Lung (tissue), 12 donors: ENCODE measurements around the gene TANGO6. TPM values are rescaled to one million over a fixed set of nuclear protein-coding genes. Genes with fewer than 3 reads are reported as not detected.

Experiments used
- ATAC-seq: fragments of 200-7000 bp; cut with Tn5 transposase; one replicate; pipeline ENCODE4 v1.9.1; 2020; ENCODE audit warnings: moderate number of reproducible peaks; ENCODE audit not compliant: insufficient read depth, low FRiP score
- DNase-seq, 3 donors: peaks; one replicate each; pipeline ENCODE4 v3.0.0-alpha.2; 2013 to 2017
- H3K27ac ChIP-seq, 2 donors: one replicate each; pipeline ENCODE4 v1.5.1; 2013; ENCODE audit warnings: mild to moderate bottlenecking in 2 of 2, moderate library complexity in 2 of 2, control low read depth in 1 of 2, inconsistent platforms in 1 of 2, low read depth in 1 of 2, low read length in 1 of 2
- H3K27me3 ChIP-seq, 3 donors: one replicate each; pipeline ENCODE4 v1.5.1; 2013; ENCODE audit warnings: low read length in 2 of 3; ENCODE audit not compliant: control insufficient read depth in 3 of 3, insufficient read depth in 3 of 3
- H3K36me3 ChIP-seq, 4 donors: one replicate each; pipeline ENCODE4 v1.5.1; 2013; ENCODE audit warnings: low read length in 4 of 4, mild to moderate bottlenecking in 1 of 4, moderate library complexity in 1 of 4; ENCODE audit not compliant: control insufficient read depth in 4 of 4, insufficient read depth in 4 of 4
- H3K4me1 ChIP-seq, 5 donors: one replicate each; pipeline ENCODE4 v1.5.1; 2013; ENCODE audit warnings: low read length in 5 of 5, mild to moderate bottlenecking in 2 of 5, moderate library complexity in 1 of 5; ENCODE audit not compliant: control insufficient read depth in 5 of 5, insufficient read depth in 5 of 5
- H3K4me3 ChIP-seq: one replicate; pipeline ENCODE4 v1.5.1; 2013; ENCODE audit warnings: mild to moderate bottlenecking, control low read depth, moderate library complexity
- H3K9ac ChIP-seq, 2 donors: one replicate each; pipeline ENCODE4 v1.5.1; 2013; ENCODE audit warnings: low read length in 2 of 2, control low read depth in 1 of 2; ENCODE audit not compliant: insufficient read depth in 1 of 2
- H3K9me3 ChIP-seq, 4 donors: one replicate each; pipeline ENCODE4 v1.5.1; 2013; ENCODE audit warnings: low read length in 3 of 4, mild to moderate bottlenecking in 1 of 4, moderate library complexity in 1 of 4; ENCODE audit not compliant: control insufficient read depth in 4 of 4, insufficient read depth in 3 of 4
- WGBS, 2 donors: extraction: QIAGEN DNeasy Blood & Tissue Kit; methylation state at CpG; one replicate each; pipeline ENCODE4 v1.1.7; 2013; 5-methylcytosine and 5-hydroxymethylcytosine counted together
- polyA plus RNA-seq, 2 donors: library from polyadenylated mRNA; stranded (reverse); fragments of 200-250 nt; gene quantifications; one replicate each; pipeline ENCODE4 v1.2.1, GENCODE V29; 2013
- total RNA-seq, 2 donors: library from RNA; depleted of rRNA in 1 of 2; stranded (reverse); fragments of >200 nt in 1 of 2; gene quantifications; one replicate each; pipeline ENCODE4 v1.2.1, GENCODE V29; 2014 to 2021
- TF ChIP-seq, protein P1 (sequence below): IDR thresholded peaks from 2 replicates; pipeline ENCODE4 v1.5.1; 2012; ENCODE audit warnings: mild to moderate bottlenecking; ENCODE audit errors: control extremely low read depth, extremely low read depth
- donor health status: control.
- donor health status: control.
- donor health status: Bipolar disorder and iron deficiency.
- donor health status: healthy.
- donor health status: DM: yes; HTN: yes; CAD: no.

Gene TANGO6
- total and polyA plus RNA-seq, 4 donors: 2.3 to 19.3 (median 11.9) TPM

DNA sequence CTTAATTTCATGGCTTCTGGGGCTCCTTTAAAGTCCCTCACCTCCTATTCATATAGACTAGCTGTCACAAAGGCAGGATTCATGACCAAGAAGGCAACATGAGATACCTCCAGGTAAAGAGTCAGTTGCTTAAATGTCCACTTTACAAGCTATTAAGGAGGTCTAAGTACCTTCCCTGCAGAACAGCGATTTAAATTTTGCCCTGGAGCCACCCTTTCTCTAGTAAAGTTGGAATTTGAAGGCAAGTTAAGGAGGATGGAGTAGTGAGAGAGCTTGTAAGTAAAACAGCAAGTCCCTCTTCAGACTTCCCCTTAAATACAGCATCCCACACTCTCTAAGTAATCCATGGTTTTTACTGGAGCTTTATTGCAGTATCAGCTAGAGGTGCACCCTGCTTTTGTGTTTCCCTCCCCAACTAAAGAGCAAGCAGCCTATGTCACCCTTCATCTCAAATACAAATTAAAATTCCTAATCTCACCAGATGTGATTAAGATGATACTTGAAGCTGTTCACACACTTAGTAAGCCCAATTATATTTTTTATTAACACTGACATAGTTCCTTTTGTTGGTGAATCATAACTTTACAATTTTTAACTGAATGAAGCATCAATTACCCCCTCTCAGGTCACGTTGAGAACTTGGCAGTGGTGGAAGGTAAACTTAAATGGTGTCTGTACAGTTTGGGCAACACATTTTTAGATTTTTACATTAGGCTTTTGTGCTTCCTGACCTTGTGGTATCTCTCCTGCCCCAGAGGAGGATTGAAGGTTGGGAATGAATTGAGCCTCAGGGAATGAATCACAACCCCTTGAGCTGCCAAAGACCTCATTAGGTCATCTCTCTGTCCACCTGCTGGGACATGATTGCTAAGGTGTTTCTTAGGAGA, 108.9 kb downstream of the TANGO6 start:
- H3K9ac ChIP-seq: no peak overlapping the region
- TF ChIP-seq, protein P1, sequence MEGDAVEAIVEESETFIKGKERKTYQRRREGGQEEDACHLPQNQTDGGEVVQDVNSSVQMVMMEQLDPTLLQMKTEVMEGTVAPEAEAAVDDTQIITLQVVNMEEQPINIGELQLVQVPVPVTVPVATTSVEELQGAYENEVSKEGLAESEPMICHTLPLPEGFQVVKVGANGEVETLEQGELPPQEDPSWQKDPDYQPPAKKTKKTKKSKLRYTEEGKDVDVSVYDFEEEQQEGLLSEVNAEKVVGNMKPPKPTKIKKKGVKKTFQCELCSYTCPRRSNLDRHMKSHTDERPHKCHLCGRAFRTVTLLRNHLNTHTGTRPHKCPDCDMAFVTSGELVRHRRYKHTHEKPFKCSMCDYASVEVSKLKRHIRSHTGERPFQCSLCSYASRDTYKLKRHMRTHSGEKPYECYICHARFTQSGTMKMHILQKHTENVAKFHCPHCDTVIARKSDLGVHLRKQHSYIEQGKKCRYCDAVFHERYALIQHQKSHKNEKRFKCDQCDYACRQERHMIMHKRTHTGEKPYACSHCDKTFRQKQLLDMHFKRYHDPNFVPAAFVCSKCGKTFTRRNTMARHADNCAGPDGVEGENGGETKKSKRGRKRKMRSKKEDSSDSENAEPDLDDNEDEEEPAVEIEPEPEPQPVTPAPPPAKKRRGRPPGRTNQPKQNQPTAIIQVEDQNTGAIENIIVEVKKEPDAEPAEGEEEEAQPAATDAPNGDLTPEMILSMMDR: no peak
- no peak for DNase-seq
- H3K36me3 ChIP-seq: peaks cover 0 to 2% (median 0%) of the 10 kb centered on the region in 4 donors
- H3K27ac ChIP-seq: no peak overlapping the region
- ATAC-seq: peak; percentile 19
- no peaks in the 10 kb centered on the region for H3K9me3 ChIP-seq
- H3K27me3 ChIP-seq: no peaks in the 10 kb centered on the region
- peaks cover 0 to 4% (median 0%) of the 10 kb centered on the region in 5 donors for H3K4me1 ChIP-seq
- WGBS, 2 donors: 76 to 88% methylated on average over 2 of the region's 2 CpGs
- H3K4me3 ChIP-seq: no peak overlapping the region

DNA sequence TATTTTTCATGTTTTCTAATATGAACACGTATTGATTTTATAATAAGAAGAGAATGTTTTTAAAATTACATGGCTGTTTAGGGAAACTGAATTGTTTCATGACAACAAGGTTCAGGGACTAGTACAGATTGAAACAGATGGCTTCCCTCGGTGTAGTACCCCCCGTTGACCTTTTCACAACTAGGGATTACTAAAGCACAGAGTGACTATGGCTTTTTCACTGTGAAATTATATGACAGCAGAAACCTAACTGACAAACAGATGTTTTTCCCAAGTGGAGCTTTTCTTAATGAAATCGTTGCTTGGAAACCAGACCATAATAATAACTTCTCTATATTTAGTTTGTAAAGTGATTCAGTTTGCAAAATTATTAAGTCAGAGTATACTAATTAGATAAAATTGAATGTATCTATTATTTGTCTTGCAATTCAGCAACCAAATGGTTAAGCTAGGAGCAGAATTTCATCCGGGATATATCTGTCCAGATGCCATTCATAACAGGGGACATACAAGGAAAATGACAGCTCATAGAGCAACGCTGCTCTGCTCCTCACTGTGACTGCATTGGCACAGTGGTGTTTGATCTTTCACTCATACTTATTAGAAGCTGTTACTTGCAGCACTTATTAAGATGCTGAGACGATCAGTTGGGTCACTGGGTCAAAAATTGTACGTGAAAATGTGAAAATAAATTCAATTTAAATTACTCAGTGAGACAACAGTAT, 111.7 kb downstream of the TANGO6 start:
- Histone ChIP-seq H3K27ac (no peak overlapping the region), H3K4me3 (no peak overlapping the region), H3K4me1 (peaks cover 0 to 4% (median 0%) of the 10 kb centered on the region in 5 donors), H3K36me3 (peaks cover 0 to 2% (median 0%) of the 10 kb centered on the region in 4 donors), H3K9ac (no peak overlapping the region), H3K27me3 (no peaks in the 10 kb centered on the region), H3K9me3 (no peaks in the 10 kb centered on the region)
- TF ChIP-seq, protein P1: no peak
- DNase-seq (peak in 2 of 3 donors; percentile 8 to 17), ATAC-seq (no peak)
- WGBS, 2 donors: 54 to 61% methylated on average over 8 of the region's 8 CpGs

DNA sequence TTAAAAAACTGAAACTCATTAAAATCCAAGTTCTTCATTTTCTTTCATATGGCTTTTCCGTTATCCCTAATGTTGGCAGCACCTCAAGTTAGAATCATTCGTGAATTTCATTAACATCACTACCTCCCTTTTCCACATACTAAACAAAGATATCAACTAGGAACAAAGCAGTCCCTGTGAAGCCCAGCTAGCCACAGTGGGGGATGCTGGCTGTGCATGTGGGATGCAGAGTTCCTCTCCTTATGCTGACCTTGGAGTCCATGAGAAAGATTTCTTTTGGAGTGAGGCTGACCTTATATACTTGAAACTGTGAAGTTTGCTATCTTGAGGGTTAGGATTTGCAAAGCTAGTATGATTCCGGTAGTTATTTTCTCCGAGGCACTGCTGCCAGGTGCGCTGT, 117.6 kb downstream of the TANGO6 start:
- no peak for ATAC-seq
- H3K27me3 ChIP-seq: no peaks in the 10 kb centered on the region
- no peaks in the 10 kb centered on the region for H3K36me3 ChIP-seq
- WGBS, 2 donors: 87 to 90% methylated on average over 5 of the region's 5 CpGs
- H3K9ac ChIP-seq: no peak overlapping the region
- no peak for DNase-seq
- TF ChIP-seq, protein P1: no peak
- H3K27ac ChIP-seq: no peak overlapping the region
- H3K9me3 ChIP-seq: peaks cover 0 to 2% (median 0%) of the 10 kb centered on the region in 4 donors
- no peak overlapping the region for H3K4me3 ChIP-seq
- no peaks in the 10 kb centered on the region for H3K4me1 ChIP-seq
